ENCODE data around the gene YOD1.

YOD1 gene

DNA sequence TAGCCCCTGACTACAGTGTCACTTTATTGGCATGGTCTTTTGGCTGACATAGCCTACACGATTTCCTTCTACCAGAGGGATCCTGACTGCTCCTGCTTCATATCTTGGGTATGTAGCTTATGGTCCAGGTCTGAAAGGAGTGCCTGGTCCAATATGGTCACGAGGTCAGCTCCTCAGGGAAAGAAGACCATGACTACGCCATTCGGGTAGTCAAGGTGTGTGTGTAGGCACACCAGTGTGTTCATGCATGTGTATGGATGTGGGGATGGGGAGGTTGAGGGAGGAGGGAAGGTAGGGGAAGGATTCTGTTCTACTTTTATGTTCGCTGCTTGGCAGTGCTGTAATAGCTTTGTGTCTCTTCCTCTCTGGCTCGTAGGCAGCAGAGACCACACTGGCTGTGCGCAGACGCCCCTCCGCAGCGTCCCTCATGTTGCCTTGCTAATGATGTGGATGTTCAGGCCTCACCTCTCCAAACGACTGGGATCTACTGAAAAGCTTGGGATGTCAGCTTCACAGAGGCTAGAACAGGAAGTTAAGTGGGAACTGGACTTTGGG is 27.6 kb upstream of the YOD1 start:
- TF ChIP-seq TAF1 (IDR thresholded peaks at IDR 0.05; ENCODE audit: borderline replicate concordance, insufficient read depth, low read length) = no peak
- no peak for TF ChIP-seq SIN3A (IDR thresholded peaks at IDR 0.05; ENCODE audit: borderline replicate concordance, insufficient read depth, low read length)
- TF ChIP-seq, protein P1, sequence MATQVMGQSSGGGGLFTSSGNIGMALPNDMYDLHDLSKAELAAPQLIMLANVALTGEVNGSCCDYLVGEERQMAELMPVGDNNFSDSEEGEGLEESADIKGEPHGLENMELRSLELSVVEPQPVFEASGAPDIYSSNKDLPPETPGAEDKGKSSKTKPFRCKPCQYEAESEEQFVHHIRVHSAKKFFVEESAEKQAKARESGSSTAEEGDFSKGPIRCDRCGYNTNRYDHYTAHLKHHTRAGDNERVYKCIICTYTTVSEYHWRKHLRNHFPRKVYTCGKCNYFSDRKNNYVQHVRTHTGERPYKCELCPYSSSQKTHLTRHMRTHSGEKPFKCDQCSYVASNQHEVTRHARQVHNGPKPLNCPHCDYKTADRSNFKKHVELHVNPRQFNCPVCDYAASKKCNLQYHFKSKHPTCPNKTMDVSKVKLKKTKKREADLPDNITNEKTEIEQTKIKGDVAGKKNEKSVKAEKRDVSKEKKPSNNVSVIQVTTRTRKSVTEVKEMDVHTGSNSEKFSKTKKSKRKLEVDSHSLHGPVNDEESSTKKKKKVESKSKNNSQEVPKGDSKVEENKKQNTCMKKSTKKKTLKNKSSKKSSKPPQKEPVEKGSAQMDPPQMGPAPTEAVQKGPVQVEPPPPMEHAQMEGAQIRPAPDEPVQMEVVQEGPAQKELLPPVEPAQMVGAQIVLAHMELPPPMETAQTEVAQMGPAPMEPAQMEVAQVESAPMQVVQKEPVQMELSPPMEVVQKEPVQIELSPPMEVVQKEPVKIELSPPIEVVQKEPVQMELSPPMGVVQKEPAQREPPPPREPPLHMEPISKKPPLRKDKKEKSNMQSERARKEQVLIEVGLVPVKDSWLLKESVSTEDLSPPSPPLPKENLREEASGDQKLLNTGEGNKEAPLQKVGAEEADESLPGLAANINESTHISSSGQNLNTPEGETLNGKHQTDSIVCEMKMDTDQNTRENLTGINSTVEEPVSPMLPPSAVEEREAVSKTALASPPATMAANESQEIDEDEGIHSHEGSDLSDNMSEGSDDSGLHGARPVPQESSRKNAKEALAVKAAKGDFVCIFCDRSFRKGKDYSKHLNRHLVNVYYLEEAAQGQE (IDR thresholded peaks at IDR 0.05; ENCODE audit: insufficient read depth in 1 of 2, low read depth in 2 of 2, low read length in 2 of 2) = no peak
- no peak for TF ChIP-seq FOXP2 (optimal IDR thresholded peaks at IDR 0.05; ENCODE audit: borderline replicate concordance, extremely low read depth, extremely low read length, insufficient read depth)
- TF ChIP-seq POLR2AphosphoS5 (IDR thresholded peaks at IDR 0.05; ENCODE audit: low read depth, low read length) = no peak

DNA sequence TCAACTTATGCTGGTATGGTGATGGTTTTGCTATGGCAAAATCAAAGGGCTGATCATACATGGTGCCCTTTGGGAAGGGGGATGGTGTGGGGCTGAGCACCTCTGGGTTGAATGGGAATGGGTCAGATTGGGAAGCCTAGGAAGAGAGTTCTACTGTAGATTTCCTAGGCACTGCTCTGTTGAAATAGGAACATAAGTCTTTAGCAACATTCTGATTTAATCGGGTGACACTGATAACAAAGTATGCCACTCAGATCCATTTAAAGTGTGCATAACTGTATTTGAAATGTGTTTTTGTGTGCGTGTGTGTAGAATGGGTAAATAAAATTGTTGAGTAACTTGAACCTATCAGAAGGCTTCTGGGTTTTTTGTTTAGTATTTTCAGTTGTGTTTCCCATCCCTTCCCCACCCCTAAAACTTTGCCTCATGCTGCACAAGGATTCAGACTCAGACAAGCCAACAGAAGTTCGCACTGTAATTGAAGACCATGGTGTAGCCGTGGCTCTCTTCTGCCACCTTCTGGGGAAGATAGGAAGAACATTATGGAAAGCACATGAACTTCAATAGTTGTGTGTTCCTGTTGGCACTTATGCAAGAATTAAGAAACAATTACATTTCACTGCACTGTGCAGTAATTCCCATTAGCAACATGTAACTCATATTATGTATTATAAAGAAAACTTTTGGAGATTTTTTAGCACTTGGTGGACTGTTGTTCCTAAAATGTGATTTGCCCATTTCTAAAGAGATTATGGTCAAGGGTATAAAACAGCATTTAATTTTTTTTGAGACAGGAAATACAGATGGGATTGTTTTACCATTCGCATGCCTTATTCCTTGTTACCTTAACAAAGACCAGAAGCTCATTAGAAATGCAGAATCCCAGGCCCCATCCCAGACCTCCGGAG is 26.7 kb upstream of the YOD1 start:
- TF ChIP-seq, protein P1 (IDR thresholded peaks at IDR 0.05; ENCODE audit: insufficient read depth in 1 of 2, low read depth in 2 of 2, low read length in 2 of 2) = no peak
- TF ChIP-seq POLR2AphosphoS5 (IDR thresholded peaks at IDR 0.05; ENCODE audit: low read depth, low read length) (no peak), SIN3A (IDR thresholded peaks at IDR 0.05; ENCODE audit: borderline replicate concordance, insufficient read depth, low read length) (no peak), TAF1 (IDR thresholded peaks at IDR 0.05; ENCODE audit: borderline replicate concordance, insufficient read depth, low read length) (no peak), FOXP2 (optimal IDR thresholded peaks at IDR 0.05; ENCODE audit: borderline replicate concordance, extremely low read depth, extremely low read length, insufficient read depth) (no peak)

DNA sequence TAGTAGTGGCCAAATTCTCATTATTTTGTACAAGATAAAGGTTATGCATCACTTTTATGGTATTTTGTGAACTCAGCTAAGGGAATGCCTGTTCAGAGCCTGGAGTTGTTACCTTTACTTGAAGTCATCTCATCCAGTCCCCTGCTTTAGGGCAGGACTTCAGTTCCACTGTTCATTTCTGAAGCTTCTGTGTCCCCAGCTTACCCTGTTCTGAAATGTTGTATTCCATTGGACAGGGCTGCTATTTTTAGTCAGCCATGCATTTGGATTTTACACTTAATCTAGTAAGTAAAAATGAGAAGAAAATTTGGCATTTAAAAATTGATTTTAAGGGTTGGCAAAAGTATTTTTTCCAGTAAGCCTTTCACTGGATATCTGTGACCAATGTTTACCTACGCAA is 26.0 kb upstream of the YOD1 start:
- TF ChIP-seq POLR2AphosphoS5 (IDR thresholded peaks at IDR 0.05; ENCODE audit: low read depth, low read length) (no peak), FOXP2 (optimal IDR thresholded peaks at IDR 0.05; ENCODE audit: borderline replicate concordance, extremely low read depth, extremely low read length, insufficient read depth) (no peak), SIN3A (IDR thresholded peaks at IDR 0.05; ENCODE audit: borderline replicate concordance, insufficient read depth, low read length) (no peak), TAF1 (IDR thresholded peaks at IDR 0.05; ENCODE audit: borderline replicate concordance, insufficient read depth, low read length) (no peak)
- TF ChIP-seq, protein P1 (IDR thresholded peaks at IDR 0.05; ENCODE audit: insufficient read depth in 1 of 2, low read depth in 2 of 2, low read length in 2 of 2) = no peak

DNA sequence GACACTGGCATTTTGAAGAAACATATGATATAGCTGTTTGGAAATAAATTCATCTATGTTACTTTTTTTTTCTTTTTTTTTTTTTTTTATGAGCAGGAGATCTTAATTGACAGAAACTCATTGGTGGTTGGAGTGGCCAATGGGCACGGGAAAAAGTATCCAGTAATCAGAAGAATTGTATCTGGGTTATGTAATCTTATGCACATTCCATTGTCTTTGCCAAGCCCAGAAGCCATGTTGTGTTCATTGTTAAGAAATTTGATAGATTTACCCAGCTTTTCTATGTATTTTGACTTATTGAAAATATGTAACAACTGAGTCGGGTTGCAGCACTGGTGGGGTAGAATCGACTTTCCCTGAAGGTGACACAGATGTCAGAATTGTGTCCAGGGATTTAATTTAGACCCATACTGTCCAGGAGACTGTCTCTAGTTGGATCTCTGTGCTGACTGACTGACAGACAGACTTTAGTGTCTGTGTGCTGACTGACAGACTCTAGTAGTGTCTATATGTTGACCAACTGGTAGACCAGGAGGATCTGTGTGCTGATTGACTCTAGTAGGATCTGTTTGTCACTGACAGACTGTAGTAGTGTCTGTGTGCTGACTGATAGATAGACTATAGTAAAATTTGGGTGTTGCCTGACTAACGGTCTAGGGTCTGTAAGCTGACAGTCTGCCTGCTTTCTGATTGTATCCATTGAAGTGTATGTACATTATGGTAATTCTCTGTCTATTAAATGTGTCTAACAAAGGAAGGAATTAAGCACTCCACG is 25.4 kb upstream of the YOD1 start:
- no peak for TF ChIP-seq TAF1 (IDR thresholded peaks at IDR 0.05; ENCODE audit: borderline replicate concordance, insufficient read depth, low read length)
- TF ChIP-seq FOXP2 (optimal IDR thresholded peaks at IDR 0.05; ENCODE audit: borderline replicate concordance, extremely low read depth, extremely low read length, insufficient read depth) = no peak
- TF ChIP-seq, protein P1 (IDR thresholded peaks at IDR 0.05; ENCODE audit: insufficient read depth in 1 of 2, low read depth in 2 of 2, low read length in 2 of 2) = no peak
- no peak for TF ChIP-seq SIN3A (IDR thresholded peaks at IDR 0.05; ENCODE audit: borderline replicate concordance, insufficient read depth, low read length)
